HG02981 (cell line): ENCODE measurements around the gene RASA3.
"Not testable (repeated sequence)": the region's sequence is repeated elsewhere in the genome, so short reads cannot be mapped to it uniquely, and the experiment has no call there.

ENCODE experiments used
- ATAC-seq: cut with Tn5 transposase; IDR thresholded peaks from one replicate; pipeline ENCODE4 v1.9.1; 2021; ENCODE audit warnings: mild to moderate bottlenecking, moderate library complexity; ENCODE audit not compliant: unreplicated experiment

RASA3 gene

DNA sequence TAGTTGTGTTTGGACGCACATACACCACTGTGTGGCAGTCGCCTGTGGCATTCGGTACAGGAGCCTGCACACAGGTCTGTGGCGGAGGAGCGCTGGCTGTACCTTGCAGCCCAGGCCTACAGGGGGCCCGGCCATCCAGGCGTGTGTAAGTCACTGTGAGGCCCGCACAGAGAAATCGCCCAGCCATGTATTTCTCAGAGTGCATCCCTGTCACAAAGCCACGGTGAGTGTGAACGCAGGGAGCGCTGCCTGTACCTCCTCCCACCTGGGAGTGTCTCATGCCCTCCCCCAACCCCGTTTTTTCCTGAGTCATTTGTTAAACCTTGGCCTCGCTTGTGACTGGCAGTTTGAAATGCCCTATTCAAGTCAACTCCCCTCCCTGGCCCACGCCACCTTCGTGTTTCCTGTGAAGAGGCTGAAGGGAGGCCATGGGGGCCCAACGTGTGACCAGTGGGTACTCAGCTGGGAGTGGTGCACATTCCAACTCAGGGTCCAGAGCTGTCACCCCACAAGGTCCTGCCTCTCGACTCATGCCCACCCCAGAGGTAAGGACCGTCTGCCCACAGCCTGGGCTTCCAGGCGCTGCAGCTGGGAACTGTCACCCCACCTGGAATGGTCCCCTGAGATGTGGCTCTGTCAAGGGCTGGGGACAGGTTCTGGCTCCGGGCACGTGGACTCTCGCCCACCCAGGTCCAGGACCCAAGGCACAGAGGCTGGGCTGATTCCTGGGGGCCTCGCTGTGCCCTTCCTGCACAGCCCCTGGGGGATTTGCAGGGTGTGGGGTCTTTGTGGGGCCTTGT is 11.6 kb upstream of the RASA3 start:
- ATAC-seq = no peak

DNA sequence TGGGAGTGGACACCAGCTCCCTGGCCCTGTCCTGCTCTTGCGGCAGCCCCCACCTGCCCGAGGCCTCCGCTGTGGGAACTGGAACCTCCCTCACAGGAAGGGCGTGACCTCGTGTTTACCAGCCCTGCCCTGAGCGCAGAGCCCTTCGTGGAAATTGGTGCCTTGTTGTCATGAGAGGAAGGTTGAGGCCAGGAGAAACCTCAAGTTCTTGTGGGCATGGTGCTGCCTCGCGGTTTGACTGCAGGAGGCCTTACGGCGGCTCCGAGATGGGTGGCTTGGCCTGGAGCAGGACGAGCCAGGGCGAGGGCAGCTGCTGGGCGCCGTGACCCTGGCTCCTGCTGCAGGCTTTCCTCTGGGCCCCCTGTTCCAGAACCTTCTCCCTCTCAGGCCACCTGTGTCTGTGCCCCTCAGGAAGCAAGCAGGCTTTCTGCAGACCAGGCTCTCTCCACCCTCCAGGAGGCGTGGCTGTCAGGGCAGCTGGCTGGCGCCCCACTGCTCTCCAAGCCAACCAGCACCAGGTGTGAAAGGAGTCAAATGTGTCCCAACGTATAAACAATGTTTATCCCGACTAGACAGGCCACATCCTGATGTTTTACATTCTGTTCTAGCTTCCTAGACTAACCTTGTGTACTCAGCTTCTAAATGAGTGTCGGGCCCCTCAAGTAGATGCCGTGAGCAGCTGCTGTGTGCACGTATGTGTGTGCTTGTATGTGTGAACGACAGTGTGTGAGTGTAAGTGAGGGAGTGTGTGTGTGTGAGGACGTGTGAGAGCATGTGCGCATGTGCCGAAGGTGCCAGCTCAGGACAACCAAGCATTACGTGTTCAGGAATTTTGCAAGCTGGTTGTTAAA is 10.4 kb upstream of the RASA3 start:
- ATAC-seq = no peak

DNA sequence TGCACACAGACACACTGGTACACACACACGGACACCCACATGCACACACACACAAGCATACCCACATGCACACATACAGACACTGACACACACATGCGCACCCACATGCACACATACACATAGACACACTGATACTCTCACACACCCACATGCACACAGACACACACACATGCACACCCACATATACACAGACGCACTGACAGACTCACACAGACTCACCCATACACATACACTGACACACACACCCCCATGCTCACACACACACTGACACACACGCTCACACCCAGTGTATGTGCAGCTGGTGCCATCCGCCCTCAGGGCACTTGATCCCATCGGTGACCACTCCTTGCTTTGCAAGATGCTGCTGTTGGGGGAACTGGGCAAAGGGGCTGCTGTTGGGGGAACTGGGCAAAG is 9.7 kb upstream of the RASA3 start:
- ATAC-seq = no peak

DNA sequence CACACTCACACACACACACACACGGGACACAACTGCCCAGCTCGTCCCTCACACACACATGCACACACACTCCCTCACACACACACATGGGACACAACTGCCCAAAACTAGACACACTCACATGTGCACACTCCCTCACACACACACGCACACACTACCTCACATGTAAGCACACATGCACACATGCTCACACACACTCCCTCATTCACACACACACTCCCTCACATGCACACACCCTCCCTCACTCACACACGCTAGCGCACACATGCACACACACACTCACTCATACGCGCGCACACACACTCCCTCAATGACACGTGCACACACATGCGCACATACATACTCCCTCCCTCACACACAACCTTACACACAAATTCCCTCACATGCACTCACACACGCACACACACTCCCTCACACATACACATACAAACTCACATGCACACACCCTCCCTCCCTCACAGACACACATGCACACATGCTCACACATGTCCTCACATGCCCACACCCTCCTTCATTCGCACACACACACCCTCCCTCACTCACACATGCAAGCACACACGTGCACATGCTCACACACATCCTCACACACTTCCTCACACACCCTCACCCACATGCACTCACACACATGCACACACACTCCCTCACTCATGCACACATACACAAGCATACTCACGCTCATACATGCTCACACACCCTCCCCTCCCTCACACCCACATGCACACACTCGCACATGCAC is 9.0 kb upstream of the RASA3 start:
- ATAC-seq = no peak

DNA sequence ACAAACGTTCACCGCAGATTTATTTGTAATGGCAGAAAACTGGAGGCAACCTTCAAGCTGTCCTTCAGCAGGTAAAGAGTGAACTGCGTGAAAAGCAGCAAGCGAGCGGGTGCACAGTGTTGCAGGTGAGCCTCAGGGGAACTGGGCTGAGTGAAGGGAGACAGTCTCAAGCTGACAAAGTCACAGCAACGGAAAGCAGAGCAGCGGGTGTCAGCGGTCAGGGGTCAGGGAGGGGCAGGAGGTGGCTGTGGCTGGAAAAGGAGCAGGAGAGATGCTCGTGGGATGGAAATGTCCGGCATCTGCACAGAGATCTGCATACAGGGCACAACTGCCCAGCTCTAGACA is 8.5 kb upstream of the RASA3 start:
- ATAC-seq = no peak

DNA sequence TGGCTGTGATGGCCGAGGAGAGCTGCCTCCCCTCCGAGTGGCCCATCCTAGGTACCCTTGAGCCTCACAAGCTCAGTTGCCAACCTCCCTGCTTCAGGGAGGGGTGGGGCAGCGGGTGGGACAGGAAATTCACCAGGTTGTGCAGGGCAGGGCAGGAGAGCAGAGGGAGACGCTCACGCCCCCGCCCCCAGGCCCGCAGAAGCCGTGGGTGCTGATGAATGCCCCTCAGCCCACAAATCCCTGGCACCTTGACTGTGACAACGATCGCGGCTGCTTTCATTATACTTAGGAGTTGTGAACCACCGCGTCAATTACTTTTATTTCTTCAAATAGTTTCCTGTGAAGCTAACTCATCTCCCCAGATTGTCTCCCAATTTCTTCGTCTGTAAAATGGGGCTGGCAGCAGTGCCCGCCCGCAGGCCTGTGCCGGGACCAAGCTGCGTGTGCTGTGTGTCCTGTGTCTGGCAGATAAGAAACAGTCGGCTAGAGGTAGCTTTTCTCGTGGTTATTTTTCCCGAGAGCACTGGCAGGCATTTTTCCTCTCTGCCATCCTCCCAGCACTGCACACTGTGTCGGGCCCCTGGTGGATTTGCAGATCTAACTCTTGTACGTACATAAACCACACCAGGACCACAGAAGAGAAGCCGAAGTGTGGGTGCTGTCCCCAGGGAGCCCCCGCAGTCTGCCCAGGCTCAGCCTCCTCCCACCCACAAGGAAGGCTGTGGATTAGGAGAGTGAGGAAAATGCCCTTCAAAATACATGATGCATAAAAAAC is 7.9 kb upstream of the RASA3 start:
- ATAC-seq = no peak

DNA sequence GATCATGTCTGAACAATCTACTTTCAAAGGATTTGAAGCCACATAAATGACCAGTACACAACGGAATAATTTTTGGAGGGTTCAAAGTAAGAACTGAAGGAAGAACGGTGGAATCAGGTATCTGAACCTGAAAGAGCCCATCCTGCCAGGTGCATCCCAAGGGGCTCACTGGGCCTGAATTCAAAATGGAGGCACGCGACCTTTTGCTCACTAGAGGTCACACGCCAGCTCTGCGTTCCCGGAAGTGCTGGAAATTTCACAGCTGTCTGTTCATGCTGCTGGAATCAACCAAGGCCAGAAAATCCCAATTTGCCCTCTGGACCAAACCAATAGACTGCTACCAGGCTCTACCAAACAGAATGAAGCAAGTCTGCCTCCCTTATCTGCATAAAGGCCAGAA is 4.2 kb upstream of the RASA3 start:
- ATAC-seq = no peak

DNA sequence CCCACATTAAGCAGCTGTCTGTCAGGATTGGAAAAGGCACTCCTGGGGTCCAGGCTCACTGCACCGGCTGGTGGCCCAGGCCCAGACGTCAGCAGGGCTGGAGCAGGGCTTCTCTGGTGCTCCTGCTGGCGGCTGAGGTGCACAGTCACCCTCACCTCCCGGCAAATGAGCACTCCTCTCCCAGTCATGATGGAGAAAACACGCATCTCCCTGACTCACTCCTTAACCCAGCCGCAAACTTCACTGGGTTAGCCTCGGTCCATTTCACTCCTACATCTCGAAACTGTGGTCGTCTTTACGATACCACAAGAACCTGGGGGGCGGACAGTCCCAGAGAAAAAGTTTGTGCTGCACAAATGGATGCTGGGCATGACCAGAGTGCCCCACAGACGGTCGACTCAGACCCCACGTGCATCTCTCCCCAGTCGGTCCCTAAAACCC is 3.3 kb upstream of the RASA3 start:
- no peak for ATAC-seq

DNA sequence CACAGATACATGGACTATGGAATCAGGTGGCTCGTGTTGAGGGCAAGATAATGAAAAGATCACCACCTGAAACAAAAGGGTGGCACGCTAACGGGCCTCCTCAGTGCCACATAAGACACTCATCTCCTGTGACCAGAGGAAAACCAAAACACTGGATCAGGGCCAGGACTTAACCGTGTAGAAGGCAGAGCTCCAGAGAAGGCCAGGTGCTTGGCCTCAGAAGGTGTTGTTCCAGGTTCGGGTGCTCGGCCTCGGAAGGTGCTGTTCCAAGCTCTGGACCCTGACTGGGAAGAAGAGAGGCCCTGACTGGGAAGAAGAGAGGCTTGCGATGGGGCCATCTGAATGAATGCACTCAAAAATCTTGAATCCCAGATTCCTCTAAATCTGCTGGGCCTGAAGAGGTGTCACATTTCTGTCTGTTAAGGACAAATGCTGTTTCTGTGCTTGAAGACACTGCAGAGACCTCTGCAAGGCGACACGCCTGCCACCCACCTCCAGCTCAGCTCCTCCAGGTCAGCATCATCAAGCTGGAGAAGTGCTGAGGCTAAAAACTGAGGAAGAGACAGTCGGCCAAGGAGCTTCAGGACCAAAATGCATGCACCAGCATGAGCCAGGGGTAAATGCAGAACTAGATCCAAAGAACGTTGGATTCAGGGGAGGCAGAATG is 2.7 kb upstream of the RASA3 start:
- ATAC-seq = no peak

DNA sequence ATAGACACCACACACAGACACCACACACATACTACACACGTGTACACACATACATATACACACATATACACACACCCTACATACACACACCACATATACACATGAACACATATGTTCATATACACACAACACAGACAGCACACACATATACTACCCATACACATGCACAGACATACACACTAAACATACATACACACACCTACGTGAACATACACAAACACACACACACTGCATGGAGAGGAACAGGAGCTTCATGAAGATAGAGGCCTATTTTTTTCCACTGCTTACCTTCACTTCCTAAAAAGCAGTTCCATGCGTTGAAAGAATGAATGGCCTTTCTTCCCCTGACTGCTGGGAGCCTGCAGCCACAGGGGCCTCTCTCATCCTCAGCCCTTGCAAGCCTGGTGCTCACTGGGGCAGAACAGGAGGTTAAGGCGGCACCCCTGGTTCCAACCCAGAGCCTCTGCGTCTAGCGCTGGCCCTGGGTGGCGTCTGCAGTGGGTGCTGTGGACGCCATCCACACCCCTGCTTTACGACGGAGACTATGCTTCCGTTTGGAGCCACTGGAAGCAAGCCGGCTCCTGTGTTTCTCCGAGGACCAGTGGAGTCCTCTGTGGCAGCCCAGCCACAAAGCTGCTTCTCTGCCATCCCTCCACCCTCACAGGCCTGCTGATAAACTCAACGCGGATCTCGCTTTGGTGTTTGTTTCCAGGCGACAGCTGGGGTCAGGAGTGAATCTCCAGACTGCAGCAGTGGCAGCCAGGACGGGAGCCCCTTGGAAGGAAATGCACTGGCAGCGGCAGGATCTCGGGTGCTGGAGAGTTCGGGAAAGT is 1.9 kb upstream of the RASA3 start:
- ATAC-seq = no peak

DNA sequence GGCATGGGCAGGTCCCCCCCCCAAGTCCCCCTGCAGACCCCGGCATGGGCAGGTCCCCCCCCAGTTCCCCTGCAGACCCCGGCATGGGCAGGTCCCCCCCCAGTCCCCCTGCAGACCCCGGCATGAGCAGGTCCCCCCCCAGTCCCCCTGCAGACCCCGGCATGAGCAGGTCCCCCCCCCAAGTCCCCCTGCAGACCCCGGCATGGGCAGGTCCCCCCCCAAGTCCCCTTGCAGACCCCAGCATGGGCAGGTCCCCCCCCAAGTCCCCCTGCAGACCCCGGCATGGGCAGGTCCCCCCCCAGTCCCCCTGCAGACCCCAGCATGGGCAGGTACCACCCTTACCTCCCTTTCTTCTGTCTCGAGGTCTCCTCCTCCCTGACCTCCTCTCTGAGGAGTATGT is 1.1 kb upstream of the RASA3 start:
- not testable (repeated sequence) for ATAC-seq

DNA sequence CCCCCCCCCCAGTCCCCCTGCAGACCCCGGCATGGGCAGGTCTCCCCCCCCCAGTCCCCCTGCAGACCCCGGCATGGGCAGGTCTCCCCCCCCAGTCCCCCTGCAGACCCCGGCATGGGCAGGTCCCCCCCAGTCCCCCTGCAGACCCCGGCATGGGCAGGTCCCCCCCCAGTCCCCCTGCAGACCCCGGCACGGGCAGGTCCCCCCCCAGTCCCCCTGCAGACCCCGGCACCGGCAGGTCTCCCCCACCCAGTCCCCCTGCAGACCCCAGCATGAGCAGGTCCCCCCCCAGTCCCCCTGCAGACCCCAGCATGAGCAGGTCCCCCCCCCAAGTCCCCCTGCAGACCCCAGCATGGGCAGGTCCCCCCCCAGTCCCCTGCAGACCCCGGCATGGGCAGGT is 703 bp upstream of the RASA3 start:
- ATAC-seq = not testable (repeated sequence)

DNA sequence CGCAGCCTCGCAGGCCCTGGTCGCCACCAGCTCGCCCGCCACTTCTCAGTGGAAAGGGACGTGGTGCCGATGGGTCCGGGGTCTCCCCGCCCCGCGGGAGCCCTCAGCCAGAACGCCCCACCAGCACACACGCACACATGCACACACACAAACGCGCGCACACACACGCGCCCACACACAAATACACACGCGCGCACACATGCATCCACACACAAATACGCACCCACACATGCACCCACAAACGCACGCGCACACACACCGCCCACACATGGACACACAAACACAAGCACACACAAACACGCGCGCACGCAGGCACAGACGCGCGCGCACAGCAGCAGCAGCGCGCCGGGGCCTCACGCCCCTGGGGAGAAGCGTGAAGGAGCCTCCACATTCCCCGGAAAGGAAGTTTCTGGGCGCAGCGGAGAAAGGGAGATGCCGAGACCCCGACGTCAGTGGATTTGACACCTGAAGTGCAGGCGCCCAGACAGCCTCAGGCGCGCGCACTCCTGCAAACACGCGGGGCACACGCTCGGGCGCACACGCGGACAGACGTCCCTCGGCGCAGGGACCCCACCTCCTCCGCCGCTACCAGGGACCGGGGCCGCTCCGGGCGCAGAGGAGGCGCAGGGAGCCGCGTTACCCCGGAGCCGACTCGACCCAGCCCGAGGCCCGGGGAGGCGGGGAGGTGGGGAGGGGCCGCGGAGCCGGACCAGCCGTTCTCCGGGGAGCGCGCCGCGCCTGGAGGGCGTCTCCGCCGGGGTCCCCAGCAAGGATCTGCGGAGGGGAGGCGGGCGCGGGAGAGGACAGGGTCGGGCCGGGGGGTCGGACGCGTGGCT is 622 bp downstream of the RASA3 start:
- peak; percentile 14 for ATAC-seq

DNA sequence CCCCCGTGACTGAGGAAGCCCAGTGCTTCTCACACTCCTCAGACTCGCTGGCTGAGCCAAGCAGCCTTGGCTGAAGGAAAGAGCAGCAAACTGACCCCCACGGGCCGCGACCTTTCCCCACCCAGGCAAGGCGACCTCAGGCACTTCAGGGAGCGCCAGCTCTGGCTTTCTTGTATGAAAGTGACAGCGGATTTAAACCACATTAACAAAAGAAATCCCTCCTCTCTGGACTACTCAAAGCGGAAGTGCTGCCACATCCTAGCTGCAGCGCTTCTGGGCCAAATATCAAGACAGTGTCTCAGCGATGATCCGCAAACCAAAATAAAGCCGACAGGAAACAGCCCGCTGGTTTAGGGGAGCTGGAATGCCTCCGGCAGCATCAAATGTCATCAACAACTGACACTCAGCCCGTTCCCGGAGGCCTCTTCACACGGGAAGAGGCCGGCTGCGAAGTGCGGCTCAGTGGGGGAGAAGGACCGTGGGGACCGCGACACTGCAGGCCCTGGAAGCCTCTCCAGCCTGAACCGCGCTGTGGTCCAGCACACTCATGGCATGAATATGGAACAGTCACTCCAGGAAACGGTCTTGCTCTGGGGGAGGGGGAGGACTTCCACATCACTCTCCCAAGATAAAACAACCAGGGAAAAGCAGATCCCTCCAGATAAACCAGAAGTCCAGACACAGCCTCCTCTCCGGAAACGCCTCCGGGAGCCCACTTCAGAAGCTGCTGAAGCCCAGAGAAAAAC is 1.4 kb downstream of the RASA3 start:
- no peak for ATAC-seq

DNA sequence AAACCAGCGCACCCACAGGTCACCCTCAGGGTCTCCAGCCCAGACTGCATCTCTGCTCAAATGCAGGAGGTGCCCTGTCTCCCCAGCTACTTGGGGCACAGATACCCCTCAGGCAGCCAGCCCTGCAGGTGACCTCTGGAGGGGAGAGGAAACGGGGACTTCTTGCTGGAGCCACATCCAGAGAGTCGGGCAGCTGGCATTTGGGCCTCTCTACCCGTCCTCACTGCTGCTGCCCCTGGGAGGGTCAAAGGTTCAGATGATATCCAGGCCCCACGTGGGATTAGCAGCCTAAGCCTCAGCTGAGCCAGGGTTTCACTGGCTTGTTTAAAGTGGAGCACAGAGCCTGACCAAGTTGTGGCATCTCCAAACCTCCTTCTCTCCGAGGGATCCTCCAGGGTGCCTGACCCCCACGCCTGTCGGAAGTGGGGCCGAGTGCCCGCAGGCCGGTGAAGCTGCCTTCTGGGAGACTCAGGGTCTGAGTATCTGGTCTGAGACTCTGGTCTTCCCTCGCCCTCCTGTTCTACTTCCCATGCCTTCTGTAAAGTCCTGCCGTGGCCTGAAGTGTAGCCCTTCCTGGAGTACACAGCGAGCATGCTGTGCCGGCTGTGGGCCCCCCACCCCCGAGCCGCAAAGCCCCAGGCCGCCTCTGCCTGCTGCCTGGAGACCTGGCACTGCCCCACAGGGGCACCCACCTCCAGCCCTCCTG is 2.1 kb downstream of the RASA3 start:
- ATAC-seq = no peak

DNA sequence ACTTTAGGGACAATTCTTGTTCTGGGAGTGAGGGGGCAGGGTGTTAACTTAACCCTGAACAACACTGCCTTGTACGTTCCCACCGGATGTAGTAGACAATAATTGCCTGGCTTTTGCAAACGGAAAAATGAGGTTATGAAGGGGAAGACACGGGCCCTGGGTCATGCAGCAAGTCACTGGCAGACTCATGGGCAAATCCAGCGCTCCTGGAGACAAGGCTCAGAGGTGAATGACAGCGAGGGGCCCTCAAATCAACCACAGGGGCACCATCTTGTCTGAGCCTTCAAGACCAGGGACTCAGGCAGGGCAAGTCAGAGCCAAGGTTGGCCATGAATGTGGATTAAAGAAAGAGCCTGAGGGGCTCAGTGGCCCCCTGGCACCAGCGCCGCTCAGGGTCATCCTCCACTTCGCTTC is 2.8 kb downstream of the RASA3 start:
- ATAC-seq = no peak
